Effector memory CD4-positive, alpha-beta T cell (primary cell): Measurements from ENCODE around the gene SYNE4.
A peak's percentile ranks its signal among the peaks of the same experiment; 100 is the strongest.

ENCODE experiments used
- DNase-seq, 3 donors: peaks; one replicate each; pipeline ENCODE4 v3.0.0-alpha.2; 2020
- H3K27ac ChIP-seq: 2 replicates; pipeline ENCODE4 v1.7.0; 2013; ENCODE audit warnings: mild to moderate bottlenecking, low read length, moderate library complexity; ENCODE audit not compliant: insufficient read depth, poor library complexity, severe bottlenecking
- H3K27me3 ChIP-seq: replicated peaks from 2 replicates; pipeline ENCODE4 v1.7.0; 2013; ENCODE audit warnings: mild to moderate bottlenecking, low read length; ENCODE audit not compliant: insufficient read depth, control insufficient read depth, poor library complexity, severe bottlenecking
- H3K36me3 ChIP-seq: 2 replicates; pipeline ENCODE4 v1.7.0; 2013; ENCODE audit warnings: mild to moderate bottlenecking, low read length, moderate library complexity; ENCODE audit not compliant: control insufficient read depth, insufficient read depth
- H3K4me1 ChIP-seq: 2 replicates; pipeline ENCODE4 v1.7.0; 2013; ENCODE audit warnings: low read length, mild to moderate bottlenecking; ENCODE audit not compliant: control insufficient read depth, insufficient read depth, poor library complexity, severe bottlenecking
- H3K4me3 ChIP-seq: 2 replicates; pipeline ENCODE4 v1.7.0; 2013; ENCODE audit warnings: low read length, low read depth, mild to moderate bottlenecking; ENCODE audit not compliant: insufficient read depth, poor library complexity, severe bottlenecking
- H3K9me3 ChIP-seq: 2 replicates; pipeline ENCODE4 v1.7.0; 2013; ENCODE audit warnings: mild to moderate bottlenecking, low read length, moderate library complexity; ENCODE audit not compliant: control insufficient read depth

SYNE4 gene

GRCh38 chr19:36006955-36007354 lies 1.7 kb downstream of the SYNE4 start:
- no peaks in the 10 kb centered on the region for H3K27me3 ChIP-seq
- H3K27ac ChIP-seq, result no peak overlapping the region
- peaks cover 10% of the 10 kb centered on the region for H3K4me1 ChIP-seq
- no peaks in the 10 kb centered on the region for H3K9me3 ChIP-seq
- H3K4me3 ChIP-seq, result no peak overlapping the region
- no peak for DNase-seq
- no peaks in the 10 kb centered on the region for H3K36me3 ChIP-seq

- Histone ChIP-seq H3K36me3 (no peaks in the 10 kb centered on the region), H3K4me3 (no peak overlapping the region), H3K4me1 (no peaks in the 10 kb centered on the region), H3K27me3 (no peaks in the 10 kb centered on the region), H3K9me3 (no peaks in the 10 kb centered on the region), H3K27ac (no peak overlapping the region)
- no peak for DNase-seq
These were observed 5.3 kb downstream of the SYNE4 start for GRCh38 chr19:36003284-36003683.

- no peak overlapping the region for H3K4me3 ChIP-seq
- no peak overlapping the region for H3K27ac ChIP-seq
- no peaks in the 10 kb centered on the region for H3K36me3 ChIP-seq
- peaks cover 2% of the 10 kb centered on the region for H3K4me1 ChIP-seq
- H3K9me3 ChIP-seq, result no peaks in the 10 kb centered on the region
- no peaks in the 10 kb centered on the region for H3K27me3 ChIP-seq
- no peak for DNase-seq
These were observed 7.0 kb downstream of the SYNE4 start for GRCh38 chr19:36001605-36002004.

DNA sequence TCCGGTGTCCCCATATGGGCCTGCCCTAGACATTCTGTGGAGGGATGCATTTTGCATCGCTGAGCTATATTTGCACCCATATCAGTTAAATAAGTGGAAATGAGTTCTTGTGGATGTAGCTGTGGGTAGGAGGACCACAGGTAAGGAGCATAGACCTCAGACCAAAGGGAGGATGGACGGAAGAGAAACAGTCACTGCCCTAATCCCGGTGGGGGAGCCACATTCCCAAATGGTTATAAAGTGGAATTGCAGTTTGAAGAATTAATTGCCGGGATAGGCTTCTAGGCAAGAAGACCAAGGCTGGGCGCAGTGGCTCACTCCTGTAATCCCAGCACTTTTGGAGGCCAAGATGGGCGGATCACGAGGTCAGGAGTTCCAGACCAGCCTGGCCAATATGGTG lies 11.8 kb downstream of the SYNE4 start:
- peaks cover 17% of the 10 kb centered on the region for H3K4me1 ChIP-seq
- H3K9me3 ChIP-seq, result no peaks in the 10 kb centered on the region
- H3K4me3 ChIP-seq, result no peak overlapping the region
- H3K27ac ChIP-seq, result no peak overlapping the region
- H3K36me3 ChIP-seq, result no peaks in the 10 kb centered on the region
- H3K27me3 ChIP-seq, result no peaks in the 10 kb centered on the region
- no peak for DNase-seq

DNA sequence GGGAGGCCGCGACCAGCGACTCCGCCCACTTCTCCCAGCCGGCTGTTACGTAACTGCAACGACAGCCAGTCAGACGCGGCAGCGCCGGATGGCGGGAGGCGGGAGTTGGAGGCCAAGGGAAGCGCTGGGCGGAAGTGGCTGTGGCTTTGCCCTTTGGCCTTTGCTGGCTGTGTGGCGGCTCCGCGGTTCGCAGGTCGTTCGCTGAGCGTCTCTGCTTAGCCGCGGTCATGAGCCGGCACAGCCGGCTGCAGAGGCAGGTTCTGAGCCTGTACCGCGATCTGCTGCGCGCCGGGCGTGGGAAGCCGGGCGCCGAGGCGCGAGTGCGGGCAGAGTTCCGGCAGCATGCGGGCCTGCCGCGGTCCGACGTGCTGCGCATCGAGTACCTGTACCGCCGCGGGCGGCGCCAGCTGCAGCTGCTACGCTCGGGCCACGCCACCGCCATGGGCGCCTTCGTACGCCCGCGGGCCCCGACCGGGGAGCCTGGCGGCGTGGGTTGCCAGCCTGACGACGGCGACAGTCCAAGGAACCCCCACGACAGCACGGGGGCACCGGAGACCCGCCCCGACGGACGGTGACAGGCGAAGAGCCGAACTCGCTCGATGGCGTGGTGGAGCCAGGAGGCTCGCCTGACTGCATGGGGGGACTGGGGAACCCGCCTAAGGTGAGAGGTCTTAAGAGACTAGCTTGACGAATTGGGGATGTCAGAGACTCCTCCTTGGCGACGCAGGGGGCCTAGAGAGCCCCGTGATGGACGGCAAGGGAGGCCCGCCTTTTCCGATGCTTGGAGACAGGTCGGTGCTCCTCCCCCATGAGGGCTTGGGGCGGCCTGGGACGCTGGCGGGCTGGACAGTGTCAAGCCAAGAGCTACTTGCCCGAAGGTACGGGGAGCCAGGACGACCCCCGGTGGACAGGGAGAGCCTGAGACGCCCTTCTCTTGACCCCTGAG lies 13.3 kb downstream of the SYNE4 start, which contains the start of gene SDHAF1:
TSS of gene SDHAF1 (plus strand) at position 141 of the 946 bp plus-strand sequence. CDS start at position 228, 87 bp downstream.
- Histone ChIP-seq H3K27ac (peak within 1 kb of the TSS; percentile 69), H3K36me3 (no peaks in the 10 kb centered on the region), H3K9me3 (no peaks in the 10 kb centered on the region), H3K4me1 (peaks cover 17% of the 10 kb centered on the region), H3K4me3 (peak within 1 kb of the TSS; percentile 87), H3K27me3 (no peaks in the 10 kb centered on the region)
- peak; percentile 83 to 90 (median 83) for DNase-seq

GRCh38 chr19:35993923-35994598 lies 14.6 kb downstream of the SYNE4 start:
- H3K27ac ChIP-seq, result no peak overlapping the region

DNA sequence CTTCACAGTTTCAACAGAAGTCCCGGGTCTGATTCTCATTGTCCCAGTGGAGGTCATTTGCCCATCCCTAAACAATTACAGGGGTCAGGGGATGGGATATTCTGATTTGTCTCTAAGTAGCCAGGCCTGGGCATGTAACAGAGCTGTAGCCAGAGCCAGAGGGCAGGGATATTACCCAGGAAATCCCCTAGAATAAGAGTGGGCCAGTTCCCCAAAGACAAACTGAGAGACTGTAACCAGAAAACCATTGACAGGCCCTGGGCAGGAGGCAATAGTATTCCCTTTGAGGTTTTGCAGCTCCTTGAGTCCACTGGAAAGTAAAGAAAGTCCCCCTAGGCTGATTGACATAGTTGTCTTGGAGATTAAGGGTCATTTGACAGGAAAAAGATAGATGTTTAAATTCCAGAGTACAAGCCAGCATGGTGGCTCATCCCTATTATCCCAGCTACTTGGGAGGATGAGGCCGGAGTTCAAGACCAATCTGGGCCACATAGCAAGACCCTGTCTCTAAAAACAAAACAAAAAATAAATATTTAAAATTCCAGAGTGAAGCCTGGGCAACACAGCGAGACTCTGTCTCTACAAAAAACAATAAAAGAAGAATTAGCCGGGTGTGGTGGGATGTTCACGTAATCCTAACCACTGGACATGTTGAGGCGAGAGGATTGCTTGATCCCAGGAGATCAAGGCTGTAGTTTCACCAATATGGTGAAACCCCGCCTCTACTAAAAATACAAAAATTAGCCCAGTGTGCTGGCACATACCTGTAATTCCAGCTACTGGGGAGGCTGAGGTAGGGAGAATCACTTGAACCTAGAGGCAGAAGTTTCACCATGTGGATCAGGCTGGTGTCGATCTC lies 15.5 kb downstream of the SYNE4 start:
- no peak for DNase-seq

More at GRCh38 chr19:35993923-35994598, 14.6 kb downstream of the SYNE4 start:
- Histone ChIP-seq H3K4me1 (peaks cover 17% of the 10 kb centered on the region), H3K4me3 (peak overlapping the region; percentile 87), H3K9me3 (no peaks in the 10 kb centered on the region), H3K27me3 (no peaks in the 10 kb centered on the region), H3K36me3 (no peaks in the 10 kb centered on the region)
- DNase-seq, result no peak

DNA sequence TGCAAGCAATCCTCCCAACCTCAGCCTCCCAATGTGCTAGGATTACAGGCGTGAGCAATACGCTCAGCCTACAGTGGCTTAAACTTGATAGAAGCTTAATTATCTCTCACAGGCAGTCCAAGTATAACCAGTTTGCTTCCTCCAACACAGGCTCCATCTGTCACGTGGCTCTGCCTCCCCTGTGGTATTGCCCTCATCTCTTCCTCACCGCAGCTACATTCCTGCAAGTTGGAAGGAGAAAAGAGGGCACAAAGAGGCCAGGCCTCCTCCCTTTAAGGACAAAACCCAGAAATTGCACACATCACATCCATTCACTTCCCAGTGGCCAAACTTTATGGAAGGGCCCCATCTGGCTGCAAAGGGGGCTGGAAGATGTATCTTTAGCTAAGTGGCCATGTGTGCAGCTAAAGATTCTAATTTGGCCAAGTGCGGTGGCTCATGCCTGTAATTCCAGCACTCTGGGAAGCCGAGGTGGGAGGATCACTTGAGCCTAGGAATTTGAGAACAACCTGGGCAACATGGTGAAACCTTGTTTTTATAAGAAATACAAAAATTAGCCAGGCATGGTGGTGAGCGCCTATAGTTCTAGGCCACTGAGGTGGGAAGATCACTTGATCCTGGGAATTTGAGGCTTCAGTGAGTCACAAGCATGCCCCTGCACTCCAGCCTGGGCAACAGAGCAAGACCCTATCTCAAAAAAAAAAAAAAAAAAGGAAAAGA lies 16.7 kb downstream of the SYNE4 start:
- Histone ChIP-seq H3K4me3 (no peak overlapping the region), H3K4me1 (peaks cover 17% of the 10 kb centered on the region), H3K36me3 (no peaks in the 10 kb centered on the region), H3K9me3 (no peaks in the 10 kb centered on the region), H3K27me3 (peaks cover 8% of the 10 kb centered on the region), H3K27ac (no peak overlapping the region)
- DNase-seq, result no peak

More for the DNA sequence above, 15.5 kb downstream of the SYNE4 start:
- Histone ChIP-seq H3K9me3 (no peaks in the 10 kb centered on the region), H3K4me3 (no peak overlapping the region), H3K4me1 (peaks cover 17% of the 10 kb centered on the region), H3K27me3 (no peaks in the 10 kb centered on the region), H3K27ac (no peak overlapping the region), H3K36me3 (no peaks in the 10 kb centered on the region)
